OCI-LY1 (cell line): ENCODE data around the gene GGNBP2.

ENCODE experiments used
- EZH2 ChIP-seq: fragments of 200-600 bp; sonication (generic), shearing (Covaris generic); IDR thresholded peaks from 2 replicates; pipeline ENCODE4 v1.8.0; 2017; ENCODE audit warnings: borderline replicate concordance, mixed run types, mild to moderate bottlenecking, antibody characterized with exemption, low read length, moderate library complexity, mixed read lengths
- TF ChIP-seq, protein P1 (sequence below): fragments of 200-600 bp; sonication (generic), shearing (Covaris generic); IDR thresholded peaks from 2 replicates; pipeline ENCODE4 v1.5.1; 2017; ENCODE audit warnings: mild to moderate bottlenecking, antibody characterized with exemption, low read length, moderate library complexity, mixed read lengths

DNA sequence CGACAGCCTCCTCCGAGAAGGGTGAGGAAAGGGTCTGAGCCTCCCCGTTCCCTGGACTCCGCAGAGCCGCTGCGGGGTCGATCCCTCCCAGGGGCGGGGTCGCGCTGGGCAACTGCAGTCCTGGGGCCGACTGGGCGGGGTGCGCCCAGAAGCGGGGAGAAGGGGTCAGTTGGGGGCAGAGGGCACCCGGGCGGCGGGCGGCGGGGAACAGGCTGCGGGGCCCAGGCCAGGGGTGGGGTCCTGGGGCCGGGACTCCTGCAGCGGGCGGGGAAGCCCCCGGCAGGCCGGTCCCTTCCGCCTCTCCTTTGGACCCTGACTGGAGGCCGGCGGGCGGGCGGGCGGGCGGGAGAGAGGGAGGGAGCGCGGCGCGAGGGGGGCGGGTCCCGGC lies 352 bp downstream of the GGNBP2 start:
- TF ChIP-seq, protein P1, sequence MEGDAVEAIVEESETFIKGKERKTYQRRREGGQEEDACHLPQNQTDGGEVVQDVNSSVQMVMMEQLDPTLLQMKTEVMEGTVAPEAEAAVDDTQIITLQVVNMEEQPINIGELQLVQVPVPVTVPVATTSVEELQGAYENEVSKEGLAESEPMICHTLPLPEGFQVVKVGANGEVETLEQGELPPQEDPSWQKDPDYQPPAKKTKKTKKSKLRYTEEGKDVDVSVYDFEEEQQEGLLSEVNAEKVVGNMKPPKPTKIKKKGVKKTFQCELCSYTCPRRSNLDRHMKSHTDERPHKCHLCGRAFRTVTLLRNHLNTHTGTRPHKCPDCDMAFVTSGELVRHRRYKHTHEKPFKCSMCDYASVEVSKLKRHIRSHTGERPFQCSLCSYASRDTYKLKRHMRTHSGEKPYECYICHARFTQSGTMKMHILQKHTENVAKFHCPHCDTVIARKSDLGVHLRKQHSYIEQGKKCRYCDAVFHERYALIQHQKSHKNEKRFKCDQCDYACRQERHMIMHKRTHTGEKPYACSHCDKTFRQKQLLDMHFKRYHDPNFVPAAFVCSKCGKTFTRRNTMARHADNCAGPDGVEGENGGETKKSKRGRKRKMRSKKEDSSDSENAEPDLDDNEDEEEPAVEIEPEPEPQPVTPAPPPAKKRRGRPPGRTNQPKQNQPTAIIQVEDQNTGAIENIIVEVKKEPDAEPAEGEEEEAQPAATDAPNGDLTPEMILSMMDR: no peak
- no peak for TF ChIP-seq EZH2
